ENCODE measurements around the gene OPALIN.

OPALIN gene

GRCh38 chr10:96339383-96339782 is 19.4 kb downstream of the OPALIN start:
- no peak for DNase-seq (ENCODE audit: extremely low spot score)
- POLR2A ChIA-PET: no interaction called here
- no peak for TF ChIP-seq CTCF (IDR thresholded peaks at IDR 0.05; ENCODE audit: control extremely low read depth, extremely low read depth, low read depth, missing control alignments)
- CTCF ChIA-PET: interaction anchor here (0.8 to 11.4 kb wide), 14 partner anchors 8 to 322 kb away, joined by 3 to 150 read pairs (median 6); no protein-coding TSS in a partner anchor

- ChIA-PET POLR2A (no interaction called here), CTCF (interaction anchor here (1.1 to 11.4 kb wide), 13 partner anchors 10 to 321 kb away, joined by 3 to 150 read pairs (median 7); no protein-coding TSS in a partner anchor)
- no peak for TF ChIP-seq CTCF (IDR thresholded peaks at IDR 0.05; ENCODE audit: control extremely low read depth, extremely low read depth, low read depth, missing control alignments)
- DNase-seq (ENCODE audit: extremely low spot score): no peak
Observed at GRCh38 chr10:96338279-96338925, 20.4 kb downstream of the OPALIN start.

GRCh38 chr10:96337106-96337505 is 21.7 kb downstream of the OPALIN start:
- no peak for DNase-seq (ENCODE audit: extremely low spot score)
- no peak for TF ChIP-seq CTCF (IDR thresholded peaks at IDR 0.05; ENCODE audit: control extremely low read depth, extremely low read depth, low read depth, missing control alignments)
- CTCF ChIA-PET: interaction anchor here (1.2 to 11.4 kb wide), 9 partner anchors 11 to 320 kb away, joined by 3 to 150 read pairs (median 11); partner anchors contain the start of gene DNTT
- POLR2A ChIA-PET: no interaction called here

GRCh38 chr10:96334616-96335526 is 23.9 kb downstream of the OPALIN start:
- POLR2A ChIA-PET: no interaction called here
- CTCF ChIA-PET: interaction anchor here (0.5 to 11.4 kb wide), 27 partner anchors 10 to 641 kb away, joined by 3 to 150 read pairs (median 4); partner anchors contain the start of genes DNTT and TCTN3
- DNase-seq (ENCODE audit: extremely low spot score): peak; percentile 19
- peak; percentile 59 for TF ChIP-seq CTCF (IDR thresholded peaks at IDR 0.05; ENCODE audit: control extremely low read depth, extremely low read depth, low read depth, missing control alignments)

- CTCF ChIA-PET: interaction anchor here (1.0 to 11.4 kb wide), 5 partner anchors 9 to 316 kb away, joined by 3 to 150 read pairs (median 6); no protein-coding TSS in a partner anchor
- DNase-seq (ENCODE audit: extremely low spot score): no peak
- no peak for TF ChIP-seq CTCF (IDR thresholded peaks at IDR 0.05; ENCODE audit: control extremely low read depth, extremely low read depth, low read depth, missing control alignments)
- POLR2A ChIA-PET: no interaction called here
Observed at GRCh38 chr10:96333101-96333500, 25.7 kb downstream of the OPALIN start.

- CTCF ChIA-PET: interaction anchor here (2.5 to 4.2 kb wide), 3 partner anchors 9 to 98 kb away, joined by 13 to 15 read pairs (median 13); no protein-coding TSS in a partner anchor
- TF ChIP-seq CTCF (IDR thresholded peaks at IDR 0.05; ENCODE audit: control extremely low read depth, extremely low read depth, low read depth, missing control alignments): no peak
- POLR2A ChIA-PET: no interaction called here
- no peak for DNase-seq (ENCODE audit: extremely low spot score)
Observed at GRCh38 chr10:96327462-96327861, 31.3 kb downstream of the OPALIN start.
